ENCODE measurements around the gene CEP85L. TPM values are rescaled to one million over a fixed set of nuclear protein-coding genes. Genes with fewer than 3 reads are reported as not detected.

The CEP85L gene
- total and polyA plus RNA-seq, 2 experiments from 2014 or later: 9.1 to 10.1 TPM

GRCh38 chr6:118606858-118607257, 44.5 kb downstream of the CEP85L start:
- no peak for DNase-seq (ENCODE audit: low spot score)
- Histone ChIP-seq H2AFZ (no peak overlapping the region), H3K27ac (ENCODE audit: low read depth) (no peak overlapping the region), H4K20me1 (replicated peaks; ENCODE audit: insufficient read depth) (no peaks in the 10 kb centered on the region), H3K4me1 (ENCODE audit: insufficient read depth) (no peaks in the 10 kb centered on the region), H3K27me3 (ENCODE audit: insufficient read depth) (no peaks in the 10 kb centered on the region), H3K36me3 (ENCODE audit: insufficient read depth) (no peaks in the 10 kb centered on the region), H3K4me2 (no peak overlapping the region), H3K9me2 (ENCODE audit: insufficient read depth) (peaks cover 3% of the 10 kb centered on the region; the same call in 1 of the 2 replicates), H3F3A (replicated peaks; ENCODE audit: low read depth) (no peaks in the 10 kb centered on the region), H3K4me3 (no peak overlapping the region), H3K79me2 (replicated peaks; ENCODE audit: insufficient read depth) (peaks cover 26% of the 10 kb centered on the region)
- Mint-ChIP-seq H3K27ac (no peak overlapping the region), H3K9me3 (peaks cover 29% of the 10 kb centered on the region; the same call in 2 of the 3 replicates), H3K27me3 (ENCODE audit: insufficient read depth, low read depth, poor library complexity) (peaks cover 6% of the 10 kb centered on the region), H3K4me1 (no peaks in the 10 kb centered on the region), H3K36me3 (ENCODE audit: low read depth) (peaks cover 15% of the 10 kb centered on the region; the same call in 2 of the 3 replicates), H3K4me3 (no peak overlapping the region)
- ATAC-seq: no peak
- no peak for TF ChIP-seq STAT1 (IDR thresholded peaks at IDR 0.05; ENCODE audit: unreplicated experiment)
- no peak for TF ChIP-seq REST (IDR thresholded peaks at IDR 0.05; ENCODE audit: unreplicated experiment)
- no peak for TF ChIP-seq POLR2AphosphoS5 (IDR thresholded peaks at IDR 0.05; ENCODE audit: low read depth)

GRCh38 chr6:118606268-118606667, 45.1 kb downstream of the CEP85L start:
- no peaks in the 10 kb centered on the region for H3K4me1 Mint-ChIP-seq
- Histone ChIP-seq H3K4me2 (no peak overlapping the region), H3K4me1 (ENCODE audit: insufficient read depth) (no peaks in the 10 kb centered on the region), H3K79me2 (replicated peaks; ENCODE audit: insufficient read depth) (peaks cover 20% of the 10 kb centered on the region), H3K4me3 (no peak overlapping the region), H3K9me2 (ENCODE audit: insufficient read depth) (0 out of 2 replicates have a peak, but pooled peaks cover 3% of the 10 kb centered on the region), H3F3A (replicated peaks; ENCODE audit: low read depth) (no peaks in the 10 kb centered on the region), H3K27me3 (ENCODE audit: insufficient read depth) (no peaks in the 10 kb centered on the region), H2AFZ (no peak overlapping the region), H3K27ac (ENCODE audit: low read depth) (no peak overlapping the region), H3K36me3 (ENCODE audit: insufficient read depth) (no peaks in the 10 kb centered on the region), H4K20me1 (replicated peaks; ENCODE audit: insufficient read depth) (no peaks in the 10 kb centered on the region)
- peaks cover 28% of the 10 kb centered on the region; the same call in 2 of the 3 replicates for H3K9me3 Mint-ChIP-seq
- no peak overlapping the region for H3K4me3 Mint-ChIP-seq
- no peak overlapping the region for H3K27ac Mint-ChIP-seq
- DNase-seq (ENCODE audit: low spot score) (no peak), ATAC-seq (no peak)
- H3K27me3 Mint-ChIP-seq (ENCODE audit: insufficient read depth, low read depth, poor library complexity): peaks cover 6% of the 10 kb centered on the region
- H3K36me3 Mint-ChIP-seq (ENCODE audit: low read depth): peaks cover 13% of the 10 kb centered on the region; the same call in 2 of the 3 replicates
- no peak for TF ChIP-seq ZNF331 (CRISPR knock-in tag; IDR thresholded peaks at IDR 0.05; ENCODE audit: low read depth)
- no peak for TF ChIP-seq REST (IDR thresholded peaks at IDR 0.05; ENCODE audit: unreplicated experiment)
- no peak for TF ChIP-seq STAT1 (IDR thresholded peaks at IDR 0.05; ENCODE audit: unreplicated experiment)
- no peak for TF ChIP-seq CREB1 (CRISPR knock-in tag; IDR thresholded peaks at IDR 0.05; ENCODE audit: low read depth)
- TF ChIP-seq JUNB (IDR thresholded peaks at IDR 0.05; ENCODE audit: unreplicated experiment): no peak
- TF ChIP-seq ETS1 (IDR thresholded peaks at IDR 0.05): no peak
